ENCODE results near the gene COQ3. TPM values are rescaled to one million over a fixed set of nuclear protein-coding genes. Genes with fewer than 3 reads are reported as not detected.
A peak's percentile ranks its signal among the peaks of the same experiment; 100 is the strongest.

COQ3 gene
- total RNA-seq, 1 donor from 2014 or later: 7.4 TPM

DNA sequence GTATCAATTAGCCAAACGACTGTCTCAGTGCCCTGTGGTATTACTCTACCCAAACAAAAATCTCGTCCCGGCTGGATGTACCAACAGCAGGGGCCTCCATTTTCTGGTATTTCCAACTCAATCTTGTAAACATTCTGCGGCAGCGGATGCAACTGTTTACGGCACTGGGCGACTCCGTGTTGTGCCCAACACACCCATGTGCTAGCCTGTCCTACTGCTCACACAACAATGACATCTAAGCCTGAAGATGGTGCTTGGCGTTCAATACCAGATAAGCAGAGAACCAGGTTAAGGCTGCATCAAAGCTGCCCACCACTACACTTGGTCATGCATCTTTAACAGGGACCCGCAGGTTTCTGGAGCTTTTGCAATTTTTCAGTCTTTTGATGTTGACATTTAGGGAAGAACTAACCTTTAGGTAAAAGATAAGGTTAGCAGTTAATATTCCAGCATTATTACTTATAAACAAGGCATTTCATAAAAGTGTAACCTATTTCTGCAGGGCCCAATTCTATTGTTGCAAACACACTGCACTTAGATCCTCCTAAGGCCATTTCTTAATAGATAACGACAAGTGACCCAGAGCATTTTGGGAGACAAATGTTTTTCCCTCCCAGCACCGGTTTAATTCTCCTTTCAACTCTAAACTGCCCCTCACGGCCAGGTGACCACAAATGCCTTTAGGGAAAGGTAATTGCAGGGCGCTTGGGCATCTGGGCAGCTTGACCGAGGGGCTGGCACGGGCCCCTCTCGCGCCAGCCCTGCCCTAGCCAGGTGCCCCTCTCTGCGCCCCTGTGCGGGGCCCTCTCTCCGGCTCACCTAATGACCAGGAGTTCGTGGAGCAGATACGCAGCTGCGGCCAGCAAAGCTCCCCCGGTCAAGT is 45.5 kb downstream of the COQ3 start:
- no peak for DNase-seq (ENCODE audit: low read depth)
- TF ChIP-seq, protein P1, sequence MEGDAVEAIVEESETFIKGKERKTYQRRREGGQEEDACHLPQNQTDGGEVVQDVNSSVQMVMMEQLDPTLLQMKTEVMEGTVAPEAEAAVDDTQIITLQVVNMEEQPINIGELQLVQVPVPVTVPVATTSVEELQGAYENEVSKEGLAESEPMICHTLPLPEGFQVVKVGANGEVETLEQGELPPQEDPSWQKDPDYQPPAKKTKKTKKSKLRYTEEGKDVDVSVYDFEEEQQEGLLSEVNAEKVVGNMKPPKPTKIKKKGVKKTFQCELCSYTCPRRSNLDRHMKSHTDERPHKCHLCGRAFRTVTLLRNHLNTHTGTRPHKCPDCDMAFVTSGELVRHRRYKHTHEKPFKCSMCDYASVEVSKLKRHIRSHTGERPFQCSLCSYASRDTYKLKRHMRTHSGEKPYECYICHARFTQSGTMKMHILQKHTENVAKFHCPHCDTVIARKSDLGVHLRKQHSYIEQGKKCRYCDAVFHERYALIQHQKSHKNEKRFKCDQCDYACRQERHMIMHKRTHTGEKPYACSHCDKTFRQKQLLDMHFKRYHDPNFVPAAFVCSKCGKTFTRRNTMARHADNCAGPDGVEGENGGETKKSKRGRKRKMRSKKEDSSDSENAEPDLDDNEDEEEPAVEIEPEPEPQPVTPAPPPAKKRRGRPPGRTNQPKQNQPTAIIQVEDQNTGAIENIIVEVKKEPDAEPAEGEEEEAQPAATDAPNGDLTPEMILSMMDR (IDR thresholded peaks at IDR 0.05; ENCODE audit: insufficient read depth, low read length, severe bottlenecking): no peak
- Histone ChIP-seq H3K4me3 (ENCODE audit: low read depth, low read length) (peak overlapping the region; percentile 53), H3K36me3 (ENCODE audit: control insufficient read depth, insufficient read depth, low read length) (no peaks in the 10 kb centered on the region), H3K27me3 (ENCODE audit: control insufficient read depth, insufficient read depth, low read length) (no peaks in the 10 kb centered on the region)
- no peak for FAIRE-seq

DNA sequence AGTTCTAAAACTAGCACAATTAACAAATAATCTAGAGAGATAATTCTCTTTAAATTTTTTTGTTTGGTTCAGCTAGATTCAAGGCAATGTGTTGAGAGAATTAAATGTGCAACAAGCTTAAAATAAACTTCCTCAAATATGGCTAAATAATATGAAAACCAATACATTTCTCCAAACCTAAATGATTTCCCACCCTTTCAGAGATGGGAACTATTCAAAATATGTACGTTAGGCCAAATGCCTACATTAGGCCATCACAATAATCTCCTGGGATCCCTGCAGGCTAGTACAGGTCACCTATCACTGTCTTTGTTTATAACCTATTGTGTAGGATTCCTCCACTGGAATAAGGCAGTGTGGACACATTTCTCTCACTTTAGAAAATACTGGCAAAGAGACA is 46.2 kb downstream of the COQ3 start:
- H3K4me3 ChIP-seq (ENCODE audit: low read depth, low read length): no peak overlapping the region
- no peaks in the 10 kb centered on the region for H3K36me3 ChIP-seq (ENCODE audit: control insufficient read depth, insufficient read depth, low read length)
- no peak for FAIRE-seq
- TF ChIP-seq, protein P1 (IDR thresholded peaks at IDR 0.05; ENCODE audit: insufficient read depth, low read length, severe bottlenecking): no peak
- DNase-seq (ENCODE audit: low read depth): no peak
- no peaks in the 10 kb centered on the region for H3K27me3 ChIP-seq (ENCODE audit: control insufficient read depth, insufficient read depth, low read length)

DNA sequence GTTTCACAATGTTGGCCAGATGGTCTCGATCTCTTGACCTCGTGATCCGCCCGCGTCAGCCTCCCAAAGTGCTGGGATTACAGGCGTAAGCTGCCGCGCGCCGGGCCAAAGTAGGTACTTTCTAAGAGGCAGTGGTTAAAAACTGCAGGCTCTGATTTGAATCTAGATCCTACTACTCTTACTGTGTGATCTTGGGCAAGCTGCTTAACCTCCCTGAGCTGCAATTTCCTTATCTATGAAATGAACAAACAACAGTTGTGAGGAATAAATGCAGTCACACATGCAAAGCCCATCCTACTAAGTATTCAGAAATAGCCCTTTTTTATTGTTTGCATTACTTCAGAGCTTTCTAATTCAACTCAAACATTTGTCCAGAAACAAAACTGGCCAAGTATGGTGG is 47.4 kb downstream of the COQ3 start:
- no peak overlapping the region for H3K4me3 ChIP-seq (ENCODE audit: low read depth, low read length)

DNA sequence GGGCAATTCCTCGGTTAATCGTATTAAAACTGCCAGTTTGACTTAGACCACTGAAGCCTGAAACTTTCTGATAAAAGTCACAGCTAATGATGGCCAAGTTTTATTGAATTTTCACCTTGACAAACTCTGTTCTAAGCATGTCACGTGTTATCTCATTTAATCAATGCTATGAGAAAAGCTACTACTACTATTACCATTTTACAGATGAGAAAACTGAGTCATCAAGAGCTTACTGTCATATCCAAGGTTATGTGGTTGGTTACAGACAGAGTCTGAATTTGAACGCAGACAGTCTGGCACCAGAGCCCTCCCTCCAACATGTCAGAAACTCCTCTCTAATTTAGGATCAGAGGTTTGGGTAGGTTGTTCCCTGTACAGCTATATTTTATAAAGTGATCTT is 48.8 kb downstream of the COQ3 start:
- no peak for FAIRE-seq
- no peaks in the 10 kb centered on the region for H3K27me3 ChIP-seq (ENCODE audit: control insufficient read depth, insufficient read depth, low read length)
- TF ChIP-seq, protein P1 (IDR thresholded peaks at IDR 0.05; ENCODE audit: insufficient read depth, low read length, severe bottlenecking): no peak
- no peaks in the 10 kb centered on the region for H3K36me3 ChIP-seq (ENCODE audit: control insufficient read depth, insufficient read depth, low read length)
- no peak for DNase-seq (ENCODE audit: low read depth)
- H3K4me3 ChIP-seq (ENCODE audit: low read depth, low read length): no peak overlapping the region

More for the DNA sequence above, 47.4 kb downstream of the COQ3 start:
- FAIRE-seq (no peak), DNase-seq (ENCODE audit: low read depth) (no peak)
- TF ChIP-seq, protein P1 (IDR thresholded peaks at IDR 0.05; ENCODE audit: insufficient read depth, low read length, severe bottlenecking): no peak
- no peaks in the 10 kb centered on the region for H3K36me3 ChIP-seq (ENCODE audit: control insufficient read depth, insufficient read depth, low read length)
- no peaks in the 10 kb centered on the region for H3K27me3 ChIP-seq (ENCODE audit: control insufficient read depth, insufficient read depth, low read length)

DNA sequence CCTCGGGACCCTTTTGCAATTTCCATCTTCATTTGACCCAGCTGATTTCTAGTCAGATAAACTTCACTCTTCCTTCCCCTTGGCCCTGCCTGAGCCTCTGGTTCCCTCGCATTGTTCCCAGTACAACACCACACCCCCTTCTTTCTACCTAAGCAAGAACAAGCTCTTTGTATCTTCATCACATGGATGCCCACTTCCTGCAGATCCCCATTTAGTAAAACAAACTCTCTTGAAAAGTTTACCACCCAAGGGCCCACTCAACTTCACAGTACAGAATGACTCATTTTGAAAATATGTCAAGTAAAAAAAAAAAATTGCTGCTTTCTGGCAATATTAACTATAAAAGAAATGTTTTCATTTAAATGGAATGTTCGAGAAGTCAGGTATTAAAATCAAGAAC is 49.7 kb downstream of the COQ3 start:
- no peaks in the 10 kb centered on the region for H3K27me3 ChIP-seq (ENCODE audit: control insufficient read depth, insufficient read depth, low read length)
- TF ChIP-seq, protein P1 (IDR thresholded peaks at IDR 0.05; ENCODE audit: insufficient read depth, low read length, severe bottlenecking): no peak
- FAIRE-seq (no peak), DNase-seq (ENCODE audit: low read depth) (peak; percentile 18)
- no peaks in the 10 kb centered on the region for H3K36me3 ChIP-seq (ENCODE audit: control insufficient read depth, insufficient read depth, low read length)
- no peak overlapping the region for H3K4me3 ChIP-seq (ENCODE audit: low read depth, low read length)
